DMS79 (cell line): Measurements from ENCODE around the gene PCSK9.

Experiments
- DNase-seq: peaks from one replicate; lab custom pipeline; 2025; lab: John Stamatoyannopoulos, UW

The PCSK9 gene

GRCh38 chr1:55060133-55060999, 21.0 kb downstream of the PCSK9 start:
- DNase-seq: peak; percentile 71

- no peak for DNase-seq
These were observed 21.8 kb downstream of the PCSK9 start for GRCh38 chr1:55061000-55061705.

GRCh38 chr1:55061706-55062321, 22.5 kb downstream of the PCSK9 start:
- no peak for DNase-seq

GRCh38 chr1:55062801-55063576, 23.6 kb downstream of the PCSK9 start:
- peak; percentile 78 for DNase-seq

DNA sequence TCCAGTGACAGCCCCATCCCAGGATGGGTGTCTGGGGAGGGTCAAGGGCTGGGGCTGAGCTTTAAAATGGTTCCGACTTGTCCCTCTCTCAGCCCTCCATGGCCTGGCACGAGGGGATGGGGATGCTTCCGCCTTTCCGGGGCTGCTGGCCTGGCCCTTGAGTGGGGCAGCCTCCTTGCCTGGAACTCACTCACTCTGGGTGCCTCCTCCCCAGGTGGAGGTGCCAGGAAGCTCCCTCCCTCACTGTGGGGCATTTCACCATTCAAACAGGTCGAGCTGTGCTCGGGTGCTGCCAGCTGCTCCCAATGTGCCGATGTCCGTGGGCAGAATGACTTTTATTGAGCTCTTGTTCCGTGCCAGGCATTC, 24.2 kb downstream of the PCSK9 start:
- DNase-seq: peak; percentile 92

DNA sequence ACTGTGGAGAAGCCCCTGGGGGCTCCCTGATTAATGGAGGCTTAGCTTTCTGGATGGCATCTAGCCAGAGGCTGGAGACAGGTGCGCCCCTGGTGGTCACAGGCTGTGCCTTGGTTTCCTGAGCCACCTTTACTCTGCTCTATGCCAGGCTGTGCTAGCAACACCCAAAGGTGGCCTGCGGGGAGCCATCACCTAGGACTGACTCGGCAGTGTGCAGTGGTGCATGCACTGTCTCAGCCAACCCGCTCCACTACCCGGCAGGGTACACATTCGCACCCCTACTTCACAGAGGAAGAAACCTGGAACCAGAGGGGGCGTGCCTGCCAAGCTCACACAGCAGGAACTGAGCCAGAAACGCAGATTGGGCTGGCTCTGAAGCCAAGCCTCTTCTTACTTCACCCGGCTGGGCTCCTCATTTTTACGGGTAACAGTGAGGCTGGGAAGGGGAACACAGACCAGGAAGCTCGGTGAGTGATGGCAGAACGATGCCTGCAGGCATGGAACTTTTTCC, 24.8 kb downstream of the PCSK9 start:
- DNase-seq: peak; percentile 85

- DNase-seq: peak; percentile 44
These were observed 25.5 kb downstream of the PCSK9 start for GRCh38 chr1:55064861-55065263.

DNA sequence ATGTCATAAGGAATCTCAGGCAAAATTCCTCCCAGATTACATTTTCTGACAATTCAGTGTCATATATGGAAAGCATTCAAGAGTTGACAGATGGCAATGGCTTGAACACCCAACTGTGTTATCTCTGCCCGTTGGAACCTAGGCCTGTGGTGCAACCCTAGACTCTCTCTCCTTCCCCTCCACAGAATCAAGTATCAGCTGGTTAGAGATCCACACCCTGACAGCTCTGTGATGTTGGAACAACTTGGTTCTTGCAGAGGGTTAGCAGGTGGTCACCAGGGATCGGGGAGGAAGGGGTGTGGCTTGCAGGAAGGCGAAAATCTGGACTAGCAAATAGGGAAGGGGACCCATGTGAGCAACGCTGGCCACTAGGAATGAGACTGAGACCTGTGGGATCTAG, 26.3 kb downstream of the PCSK9 start:
- DNase-seq: no peak

DNA sequence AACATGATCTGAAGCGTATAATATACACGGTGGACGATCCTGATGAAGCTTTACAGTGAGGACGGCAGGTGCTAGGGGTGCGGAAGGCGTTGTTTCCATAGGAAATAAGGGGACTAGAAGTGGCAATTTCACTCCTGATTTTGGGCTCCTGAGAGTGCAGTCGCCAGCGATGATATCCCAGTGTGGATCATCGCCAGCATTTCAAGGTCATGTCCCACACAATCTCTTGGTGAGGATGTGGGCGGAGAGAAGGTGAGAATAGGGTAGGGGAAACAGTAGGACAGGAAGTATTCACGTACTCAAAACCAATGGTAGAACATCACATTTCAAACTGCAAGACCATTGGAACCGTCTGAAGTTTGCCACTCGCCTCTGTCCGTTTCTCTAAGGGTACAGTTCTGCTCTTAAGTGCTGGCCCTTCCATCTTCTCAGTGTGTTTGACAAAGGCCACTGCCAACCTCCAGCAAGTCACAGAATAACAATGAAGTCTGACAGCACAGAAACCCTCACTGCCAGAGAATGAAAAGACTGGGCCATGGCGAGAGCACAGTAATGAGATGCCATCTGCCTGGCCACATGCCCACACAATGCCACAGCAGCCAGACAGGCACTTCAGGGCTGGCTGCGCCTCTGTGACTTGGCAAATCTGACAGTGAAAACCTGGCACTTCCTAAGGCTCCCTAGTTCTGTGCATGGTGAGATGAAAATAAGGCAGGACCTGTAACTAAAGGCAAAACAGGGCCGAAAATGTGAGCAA, 27.9 kb downstream of the PCSK9 start:
- DNase-seq: peak; percentile 70

- DNase-seq: no peak
These were observed 28.6 kb downstream of the PCSK9 start for GRCh38 chr1:55067914-55068313.

GRCh38 chr1:55068638-55069037, 29.3 kb downstream of the PCSK9 start:
- DNase-seq: no peak

- no peak for DNase-seq
These were observed 29.9 kb downstream of the PCSK9 start for GRCh38 chr1:55069280-55069679.

- DNase-seq: no peak
These were observed 31.2 kb downstream of the PCSK9 start for GRCh38 chr1:55070293-55071164.

GRCh38 chr1:55071477-55071876, 32.1 kb downstream of the PCSK9 start:
- DNase-seq: no peak

DNA sequence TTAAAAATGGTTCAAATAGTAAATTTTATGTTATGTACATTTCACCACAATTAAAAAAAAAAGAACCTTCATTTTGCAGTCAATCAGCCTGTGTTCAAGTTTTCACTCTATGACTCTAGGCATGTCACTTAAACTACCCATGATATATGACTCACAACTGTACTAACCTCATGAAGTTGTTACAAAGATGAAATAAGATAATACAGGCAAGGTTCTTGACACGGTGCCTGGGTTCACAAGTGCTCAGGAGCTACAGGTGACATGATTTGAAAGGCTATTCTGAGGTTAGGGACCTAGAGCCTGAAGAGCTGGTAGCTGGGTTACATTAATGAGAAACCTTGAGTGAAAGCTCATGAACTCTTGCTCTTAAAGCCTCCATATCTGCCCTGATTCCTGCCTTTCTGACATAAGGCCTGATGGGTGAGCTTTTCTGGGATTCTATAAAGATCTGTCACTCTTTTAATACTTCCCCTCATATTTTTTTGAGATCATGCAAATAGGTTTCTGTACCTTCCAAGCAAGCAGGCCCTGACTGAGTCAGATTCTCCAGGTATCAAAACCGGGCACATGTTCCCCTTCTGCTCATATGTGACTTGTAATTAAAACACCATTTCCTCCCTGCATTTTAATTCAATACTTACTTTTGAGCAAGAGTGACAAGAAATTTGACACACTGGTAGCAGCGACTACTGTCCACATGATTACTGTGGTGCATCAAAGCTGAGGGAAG, 34.0 kb downstream of the PCSK9 start:
- peak; percentile 91 for DNase-seq

- DNase-seq: no peak
These were observed 35.1 kb downstream of the PCSK9 start for GRCh38 chr1:55074455-55074854.

DNA sequence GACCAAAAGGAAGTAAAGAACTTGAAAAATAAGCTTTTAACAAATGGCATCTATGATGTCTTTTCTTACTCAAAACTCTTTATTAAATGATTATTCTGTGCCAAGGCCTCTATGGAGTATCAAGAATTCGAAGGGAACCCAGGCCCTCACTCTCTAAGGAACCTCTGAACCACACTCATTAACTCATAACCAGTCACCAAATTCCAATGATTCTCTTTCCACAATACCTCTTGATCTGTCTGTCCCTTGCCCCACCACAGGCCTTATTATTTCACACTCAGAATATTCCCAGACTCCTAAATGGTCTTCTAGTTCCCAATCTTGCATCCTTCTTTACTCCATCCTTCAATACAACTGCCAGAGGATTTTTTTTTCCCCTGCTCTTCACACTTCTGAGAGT, 37.0 kb downstream of the PCSK9 start:
- DNase-seq: no peak

DNA sequence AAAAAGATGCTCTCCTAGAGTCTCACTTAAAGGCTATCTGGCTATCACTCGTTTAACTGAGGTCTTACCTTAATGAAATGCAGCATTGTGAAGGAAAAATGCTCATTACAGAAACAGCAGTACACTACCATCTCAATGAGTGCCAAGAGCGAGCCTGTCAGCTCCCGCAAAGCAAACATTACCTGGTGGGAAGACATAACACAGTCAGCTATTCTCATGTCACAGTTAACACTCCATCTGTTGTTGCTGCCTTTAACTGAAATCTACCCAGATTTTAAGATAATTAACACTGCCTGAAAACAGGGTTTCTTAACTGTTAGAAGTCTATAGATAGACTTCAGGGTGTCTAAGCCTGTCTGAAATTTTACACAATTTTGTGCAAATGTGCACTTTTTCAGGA, 39.1 kb downstream of the PCSK9 start:
- no peak for DNase-seq

- no peak for DNase-seq
These were observed 40.3 kb downstream of the PCSK9 start for GRCh38 chr1:55079651-55080050.
